ENCODE data around the gene ASCL1. TPM values are rescaled to one million over a fixed set of nuclear protein-coding genes. Genes with fewer than 3 reads are reported as not detected.

The ASCL1 gene
- total and polyA plus RNA-seq, 4 donors = 0.06 TPM; not detected in 3

- no peak overlapping the region for H3K27ac ChIP-seq (ENCODE audit: low read depth in 1 of 2, low read length in 2 of 2)
- no peak overlapping the region for H3K9ac ChIP-seq (ENCODE audit: low read depth in 1 of 2, low read length in 2 of 2)
- 44% methylated on average over 4 of the region's 4 CpGs for WGBS
- H3K4me1 ChIP-seq (ENCODE audit: control insufficient read depth in 4 of 4, insufficient read depth in 4 of 4, low read length in 3 of 4) = peaks cover 5 to 22% (median 16%) of the 10 kb centered on the region in 4 donors
- no peak for DNase-seq (ENCODE audit: low spot score)
- H3K27me3 ChIP-seq (ENCODE audit: control insufficient read depth in 4 of 4, insufficient read depth in 4 of 4, low read length in 3 of 4) = peaks cover 7 to 31% (median 18%) of the 10 kb centered on the region in 4 donors
- H3K36me3 ChIP-seq (ENCODE audit: control insufficient read depth in 4 of 4, insufficient read depth in 3 of 4, low read depth in 1 of 4, low read length in 3 of 4) = no peaks in the 10 kb centered on the region
- H3K9me3 ChIP-seq (ENCODE audit: control insufficient read depth in 4 of 4, low read length in 3 of 4) = peaks cover 7 to 27% (median 14%) of the 10 kb centered on the region in 4 donors
- no peak for TF ChIP-seq FOXA2 (IDR thresholded peaks at IDR 0.05)
- no peak for TF ChIP-seq ATF3 (IDR thresholded peaks at IDR 0.05)
- TF ChIP-seq HNF4G (IDR thresholded peaks at IDR 0.05) = no peak
- no peak for TF ChIP-seq EGR1 (IDR thresholded peaks at IDR 0.05; ENCODE audit: low read depth in 2 of 2)
- TF ChIP-seq JUND (IDR thresholded peaks at IDR 0.05) = no peak
- no peak for TF ChIP-seq HNF4A (conservative IDR thresholded peaks at IDR 0.05)
- no peak for TF ChIP-seq RAD21 (IDR thresholded peaks at IDR 0.05)
- no peak for TF ChIP-seq GABPA (IDR thresholded peaks at IDR 0.05 in 1 of 2, conservative IDR thresholded peaks at IDR 0.05 in 1 of 2)
- TF ChIP-seq NR2F2 (IDR thresholded peaks at IDR 0.05) = no peak
- no peak for TF ChIP-seq YY1 (IDR thresholded peaks at IDR 0.05)
- H3K4me3 ChIP-seq (ENCODE audit: low read depth in 1 of 3, low read length in 3 of 3) = no peak overlapping the region
Measured at GRCh38 chr12:102963796-102964195, 6.3 kb downstream of the ASCL1 start.

GRCh38 chr12:102964872-102965271 lies 7.4 kb downstream of the ASCL1 start:
- DNase-seq (ENCODE audit: low spot score) = no peak
- 4% methylated on average over 21 of the region's 21 CpGs for WGBS
- H3K27me3 ChIP-seq (ENCODE audit: control insufficient read depth in 4 of 4, insufficient read depth in 4 of 4, low read length in 3 of 4) = peaks cover 7 to 28% (median 16%) of the 10 kb centered on the region in 4 donors
- TF ChIP-seq ZBTB33 (IDR thresholded peaks at IDR 0.05) (no peak), HNF4G (IDR thresholded peaks at IDR 0.05) (no peak), FOXA2 (IDR thresholded peaks at IDR 0.05) (no peak), NR2F2 (IDR thresholded peaks at IDR 0.05) (no peak), HNF4A (conservative IDR thresholded peaks at IDR 0.05) (no peak), RXRA (IDR thresholded peaks at IDR 0.05) (no peak), JUND (IDR thresholded peaks at IDR 0.05) (no peak), YY1 (IDR thresholded peaks at IDR 0.05) (no peak), CTCF (IDR thresholded peaks at IDR 0.05; ENCODE audit: low read depth, low read length, missing input control) (no peak), GABPA (IDR thresholded peaks at IDR 0.05 in 1 of 2, conservative IDR thresholded peaks at IDR 0.05 in 1 of 2) (no peak), ATF3 (IDR thresholded peaks at IDR 0.05) (no peak), REST (IDR thresholded peaks at IDR 0.05) (no peak), FOXA1 (IDR thresholded peaks at IDR 0.05) (no peak), EGR1 (IDR thresholded peaks at IDR 0.05; ENCODE audit: low read depth in 2 of 2) (no peak), RAD21 (IDR thresholded peaks at IDR 0.05) (no peak), MAX (IDR thresholded peaks at IDR 0.05) (no peak)
- H3K9ac ChIP-seq (ENCODE audit: low read depth in 1 of 2, low read length in 2 of 2) = no peak overlapping the region
- no peak overlapping the region for H3K27ac ChIP-seq (ENCODE audit: low read depth in 1 of 2, low read length in 2 of 2)
- H3K4me3 ChIP-seq (ENCODE audit: low read depth in 1 of 3, low read length in 3 of 3) = no peak overlapping the region
- H3K4me1 ChIP-seq (ENCODE audit: control insufficient read depth in 4 of 4, insufficient read depth in 4 of 4, low read length in 3 of 4) = peaks cover 5 to 19% (median 14%) of the 10 kb centered on the region in 4 donors
- H3K9me3 ChIP-seq (ENCODE audit: control insufficient read depth in 4 of 4, low read length in 3 of 4) = peaks cover 7 to 27% (median 14%) of the 10 kb centered on the region in 4 donors
- no peaks in the 10 kb centered on the region for H3K36me3 ChIP-seq (ENCODE audit: control insufficient read depth in 4 of 4, insufficient read depth in 3 of 4, low read depth in 1 of 4, low read length in 3 of 4)
